Neural cell (in vitro differentiated cells): Measurements from ENCODE around the gene TTC9B. TPM values are rescaled to one million over a fixed set of nuclear protein-coding genes. Genes with fewer than 3 reads are reported as not detected.

Experiments
- H2AFZ ChIP-seq: fragments of 200-600, 300-800 bp; sonication (generic), shearing (Covaris generic); 2 replicates; pipeline ENCODE4 v1.6.0; 2014; ENCODE audit warnings: low read depth, mild to moderate bottlenecking, antibody characterized with exemption, low read length, moderate library complexity
- H3F3A ChIP-seq: fragments of 200-600 bp; shearing (Covaris generic); 2 replicates; pipeline ENCODE4 v1.6.1; 2016; ENCODE audit warnings: mild to moderate bottlenecking, moderate library complexity, mixed read lengths, antibody characterized with exemption, low read length; ENCODE audit not compliant: insufficient read depth, poor library complexity, severe bottlenecking
- H3K27ac ChIP-seq: fragments of 200-600, 300-800 bp; sonication (generic), shearing (Covaris generic); 2 replicates; pipeline ENCODE4 v1.5.1; 2014; ENCODE audit warnings: mild to moderate bottlenecking, low read length, moderate library complexity
- H3K27me3 ChIP-seq: fragments of 300-800, 200-600 bp; sonication (generic), shearing (Covaris generic); 2 replicates; pipeline ENCODE4 v1.6.0; 2014; ENCODE audit warnings: mild to moderate bottlenecking, low read depth, low read length, moderate library complexity; ENCODE audit not compliant: insufficient read depth
- H3K36me3 ChIP-seq: fragments of 300-800, 200-600 bp; sonication (generic), shearing (Covaris generic); 2 replicates; pipeline ENCODE4 v1.5.1; 2014; ENCODE audit warnings: mild to moderate bottlenecking, antibody characterized with exemption, low read length, moderate library complexity; ENCODE audit not compliant: insufficient read depth
- H3K4me2 ChIP-seq: fragments of 300-800, 200-600 bp; sonication (generic), shearing (Covaris generic); 2 replicates; pipeline ENCODE4 v1.6.0; 2014; ENCODE audit warnings: mild to moderate bottlenecking, low read length
- H3K4me3 ChIP-seq: fragments of 300-800, 200-600 bp; sonication (generic), shearing (Covaris generic); 2 replicates; pipeline ENCODE4 v1.5.1; 2014; ENCODE audit warnings: mild to moderate bottlenecking, low read length, moderate library complexity
- H3K79me2 ChIP-seq: fragments of 200-600 bp; shearing (Covaris generic); replicated peaks from 2 replicates; pipeline ENCODE4 v1.6.0; 2014; ENCODE audit warnings: mild to moderate bottlenecking, low read length, moderate library complexity; ENCODE audit not compliant: insufficient read depth
- H3K9ac ChIP-seq: fragments of 300-800, 200-600 bp; sonication (generic), shearing (Covaris generic); 2 replicates; pipeline ENCODE4 v1.6.1; 2016; ENCODE audit warnings: mild to moderate bottlenecking, low read length, mixed read lengths
- H3K9me2 ChIP-seq: fragments of 200-600 bp; shearing (Covaris generic); 2 replicates; pipeline ENCODE4 v1.6.1; 2016; ENCODE audit warnings: mild to moderate bottlenecking, low read length, mixed read lengths; ENCODE audit not compliant: insufficient read depth
- H3K9me3 ChIP-seq: fragments of 200-600, 300-800 bp; sonication (generic), shearing (Covaris generic); 2 replicates; pipeline ENCODE4 v1.6.1; 2016; ENCODE audit warnings: mild to moderate bottlenecking, mixed run types, low read length, moderate library complexity, mixed read lengths
- H4K20me1 ChIP-seq: fragments of 200-600 bp; shearing (Covaris generic); 2 replicates; pipeline ENCODE4 v1.6.1; 2016; ENCODE audit warnings: mild to moderate bottlenecking, mixed run types; ENCODE audit not compliant: insufficient read depth
- CTCF ChIP-seq: fragments of 450-650 bp; IDR thresholded peaks from 2 replicates; pipeline ENCODE4 v1.5.1; 2014; ENCODE audit warnings: antibody characterized with exemption, mild to moderate bottlenecking, moderate library complexity; ENCODE audit not compliant: poor library complexity, severe bottlenecking
- EP300 ChIP-seq: fragments of 450-650 bp; conservative IDR thresholded peaks from 2 replicates; pipeline ENCODE4 v1.6.1; 2014; ENCODE audit warnings: antibody characterized with exemption, mild to moderate bottlenecking, moderate library complexity; ENCODE audit not compliant: poor library complexity, severe bottlenecking
- EZH2 ChIP-seq: fragments of 200-600, 300-800 bp; shearing (Covaris generic), sonication (generic); IDR thresholded peaks from 2 replicates; pipeline ENCODE4 v1.6.1; 2014; ENCODE audit warnings: antibody characterized with exemption, low read length, borderline replicate concordance, mild to moderate bottlenecking; ENCODE audit not compliant: insufficient read depth, poor library complexity, severe bottlenecking
- MXI1 ChIP-seq: fragments of 450-650 bp; conservative IDR thresholded peaks from 2 replicates; pipeline ENCODE4 v1.6.1; 2014; ENCODE audit warnings: antibody characterized with exemption, mild to moderate bottlenecking; ENCODE audit not compliant: poor library complexity, severe bottlenecking
- POLR2AphosphoS5 ChIP-seq: IDR thresholded peaks from 2 replicates; pipeline ENCODE4 v1.6.1; 2012
- RAD21 ChIP-seq: fragments of 450-650 bp; conservative IDR thresholded peaks from 2 replicates; pipeline ENCODE4 v1.6.1; 2014; ENCODE audit warnings: antibody characterized with exemption, mild to moderate bottlenecking, moderate library complexity
- REST ChIP-seq: IDR thresholded peaks from 2 replicates; pipeline ENCODE4 v1.6.1; 2012; ENCODE audit warnings: borderline replicate concordance
- SMC3 ChIP-seq: fragments of 450-650 bp; conservative IDR thresholded peaks from 2 replicates; pipeline ENCODE4 v1.6.1; 2014; ENCODE audit warnings: antibody characterized with exemption, mild to moderate bottlenecking, moderate library complexity; ENCODE audit not compliant: poor library complexity
- TAF1 ChIP-seq: IDR thresholded peaks from 2 replicates; pipeline ENCODE4 v1.6.1; 2012; ENCODE audit warnings: low read depth
- polyA plus RNA-seq: library from polyadenylated mRNA; depleted of rRNA; stranded (reverse); fragments of >200 nt; gene quantifications from 2 replicates; pipeline ENCODE4 v1.2.3, GENCODE V29; 2014

Gene TTC9B
- polyA plus RNA-seq, 1 donor from 2014 or later: 111 TPM

DNA sequence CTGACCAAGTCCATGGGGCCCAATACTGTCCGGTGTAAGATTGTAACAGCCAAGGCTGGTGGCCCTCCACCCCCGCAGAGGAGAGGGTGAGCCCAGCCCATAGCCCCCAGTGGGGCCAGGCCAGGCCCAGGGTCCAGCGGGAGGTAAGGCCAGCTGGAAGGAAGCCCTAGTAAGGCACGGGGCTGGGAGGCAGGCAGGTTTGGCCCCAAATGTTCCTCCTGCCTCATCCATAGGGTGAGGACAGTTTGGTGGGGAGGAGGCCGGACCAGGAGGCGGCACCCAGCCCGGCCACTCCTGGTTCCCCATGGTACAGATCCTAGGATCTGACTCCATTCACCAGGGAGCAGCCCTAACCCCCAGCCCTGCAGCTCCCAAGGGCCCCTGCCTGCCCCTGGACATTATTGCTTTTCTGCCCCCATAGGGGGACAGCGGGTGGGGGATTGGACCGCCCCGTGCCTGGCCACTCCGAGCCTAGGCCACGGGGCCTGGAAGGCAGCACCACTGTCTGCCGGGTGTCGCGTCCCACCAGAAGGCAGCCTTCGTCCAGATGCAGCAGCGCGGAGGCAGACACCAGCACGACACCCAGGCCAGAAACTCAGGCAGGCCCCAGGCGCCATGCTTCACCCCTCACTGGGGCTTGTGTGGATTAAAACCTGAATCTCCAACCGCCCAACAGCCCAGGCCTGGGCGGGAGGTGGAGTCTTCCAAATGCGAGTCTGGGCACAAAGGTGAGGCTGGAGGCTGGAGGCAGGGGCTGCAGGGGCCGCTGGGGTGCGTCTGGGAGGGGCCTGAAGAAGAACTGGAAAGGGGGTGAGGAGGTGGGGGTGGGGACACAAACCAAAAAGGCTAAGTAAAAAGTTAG, 15.0 kb upstream of the TTC9B start:
- Histone ChIP-seq H3F3A (no peaks in the 10 kb centered on the region), H3K27me3 (no peaks in the 10 kb centered on the region), H4K20me1 (no peaks in the 10 kb centered on the region), H3K9me3 (no peaks in the 10 kb centered on the region), H3K9ac (no peak overlapping the region), H2AFZ (no peak overlapping the region), H3K9me2 (no peaks in the 10 kb centered on the region), H3K36me3 (no peaks in the 10 kb centered on the region), H3K79me2 (no peaks in the 10 kb centered on the region), H3K4me2 (no peak overlapping the region), H3K4me3 (no peak overlapping the region), H3K27ac (no peak overlapping the region)
- TF ChIP-seq POLR2AphosphoS5 (no peak), EZH2 (no peak), CTCF (no peak), RAD21 (no peak), REST (no peak), SMC3 (no peak), MXI1 (no peak), TAF1 (no peak), EP300 (no peak)

GRCh38 chr19:40232479-40232878, 14.3 kb upstream of the TTC9B start:
- H3K9me2 ChIP-seq: no peaks in the 10 kb centered on the region
- H2AFZ ChIP-seq: no peak overlapping the region
- no peaks in the 10 kb centered on the region for H3F3A ChIP-seq
- no peak overlapping the region for H3K4me3 ChIP-seq
- no peaks in the 10 kb centered on the region for H3K9me3 ChIP-seq
- H4K20me1 ChIP-seq: no peaks in the 10 kb centered on the region
- H3K79me2 ChIP-seq: no peaks in the 10 kb centered on the region
- no peak overlapping the region for H3K27ac ChIP-seq
- H3K4me2 ChIP-seq: no peak overlapping the region
- no peak for TF ChIP-seq SMC3
- TF ChIP-seq EZH2: no peak
- TF ChIP-seq RAD21: no peak
- no peak for TF ChIP-seq POLR2AphosphoS5
- TF ChIP-seq TAF1: no peak
- no peak for TF ChIP-seq REST
- TF ChIP-seq EP300: no peak
- TF ChIP-seq MXI1: no peak
- TF ChIP-seq CTCF: no peak
- H3K27me3 ChIP-seq: no peaks in the 10 kb centered on the region
- no peak overlapping the region for H3K9ac ChIP-seq
- H3K36me3 ChIP-seq: no peaks in the 10 kb centered on the region
